GM12874 (cell line): ENCODE measurements around the gene CD52.

Experiments used
- CTCF ChIP-seq: IDR thresholded peaks from 2 replicates; pipeline ENCODE4 v1.5.1; 2011; ENCODE audit warnings: low read depth, mild to moderate bottlenecking, control low read depth, low read length, moderate library complexity; ENCODE audit not compliant: insufficient read depth

Gene CD52

GRCh38 chr1:26281091-26281958 is 36.4 kb upstream of the CD52 start:
- TF ChIP-seq CTCF: no peak

- TF ChIP-seq CTCF: no peak
Measured at GRCh38 chr1:26281971-26282370, 35.8 kb upstream of the CD52 start.

- TF ChIP-seq CTCF: no peak
Measured at GRCh38 chr1:26282401-26282918, 35.3 kb upstream of the CD52 start.

- TF ChIP-seq CTCF: no peak
Measured at GRCh38 chr1:26283279-26283853, 34.4 kb upstream of the CD52 start.

GRCh38 chr1:26283871-26284596 is 33.7 kb upstream of the CD52 start:
- TF ChIP-seq CTCF: no peak

GRCh38 chr1:26284597-26285347 is 33.0 kb upstream of the CD52 start:
- TF ChIP-seq CTCF: peak; percentile 95
